GM12875 (cell line): ENCODE measurements around the gene TUBA4B.

Source experiments
- H3K4me3 ChIP-seq: one replicate; pipeline ENCODE4 v1.5.1; 2011; ENCODE audit warnings: low read depth, low read length, control low read depth
- CTCF ChIP-seq: IDR thresholded peaks from 2 replicates; pipeline ENCODE4 v1.5.1; 2011; ENCODE audit warnings: low read depth, mild to moderate bottlenecking, control low read depth, inconsistent platforms, low read length, moderate library complexity, borderline replicate concordance; ENCODE audit not compliant: insufficient read depth

Gene TUBA4B

GRCh38 chr2:219314804-219315468 is 61.9 kb downstream of the TUBA4B start:
- no peak for TF ChIP-seq CTCF
- H3K4me3 ChIP-seq, result no peak overlapping the region
